Astrocyte (in vitro differentiated cells and primary cell): ENCODE measurements around the gene OR51B6.

Source experiments
- EZH2 ChIP-seq: IDR thresholded peaks from 2 replicates; pipeline ENCODE4 v1.6.1; 2012; ENCODE audit warnings: mild to moderate bottlenecking, low read length, inconsistent platforms; ENCODE audit not compliant: insufficient read depth
- TF ChIP-seq, protein P1 (sequence below): IDR thresholded peaks from 2 replicates; pipeline ENCODE4 v1.5.1; 2011; ENCODE audit warnings: low read depth, mild to moderate bottlenecking, inconsistent platforms, low read length, moderate library complexity; ENCODE audit not compliant: insufficient read depth

GRCh38 chr11:5343474-5344335 lies 7.6 kb upstream of the OR51B6 start, which contains the start of gene OR51B5:
- TF ChIP-seq, protein P1, sequence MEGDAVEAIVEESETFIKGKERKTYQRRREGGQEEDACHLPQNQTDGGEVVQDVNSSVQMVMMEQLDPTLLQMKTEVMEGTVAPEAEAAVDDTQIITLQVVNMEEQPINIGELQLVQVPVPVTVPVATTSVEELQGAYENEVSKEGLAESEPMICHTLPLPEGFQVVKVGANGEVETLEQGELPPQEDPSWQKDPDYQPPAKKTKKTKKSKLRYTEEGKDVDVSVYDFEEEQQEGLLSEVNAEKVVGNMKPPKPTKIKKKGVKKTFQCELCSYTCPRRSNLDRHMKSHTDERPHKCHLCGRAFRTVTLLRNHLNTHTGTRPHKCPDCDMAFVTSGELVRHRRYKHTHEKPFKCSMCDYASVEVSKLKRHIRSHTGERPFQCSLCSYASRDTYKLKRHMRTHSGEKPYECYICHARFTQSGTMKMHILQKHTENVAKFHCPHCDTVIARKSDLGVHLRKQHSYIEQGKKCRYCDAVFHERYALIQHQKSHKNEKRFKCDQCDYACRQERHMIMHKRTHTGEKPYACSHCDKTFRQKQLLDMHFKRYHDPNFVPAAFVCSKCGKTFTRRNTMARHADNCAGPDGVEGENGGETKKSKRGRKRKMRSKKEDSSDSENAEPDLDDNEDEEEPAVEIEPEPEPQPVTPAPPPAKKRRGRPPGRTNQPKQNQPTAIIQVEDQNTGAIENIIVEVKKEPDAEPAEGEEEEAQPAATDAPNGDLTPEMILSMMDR = no peak
- no peak for TF ChIP-seq EZH2
